MM.1S (cell line): ENCODE measurements around the gene SRPK3.

Experiments used
- DNase-seq: peaks from one replicate; pipeline ENCODE4 v3.0.0-alpha.2; 2015
- H2AFZ ChIP-seq: fragments of 300-600 bp; sonication (generic); 2 replicates; pipeline ENCODE4 v1.6.0; 2016; ENCODE audit warnings: antibody characterized with exemption, low read length
- H3F3A ChIP-seq: fragments of 300-600 bp; sonication (generic); 2 replicates; pipeline ENCODE4 v1.6.1; 2016; ENCODE audit warnings: mild to moderate bottlenecking, antibody characterized with exemption, low read length, moderate library complexity, mixed read lengths; ENCODE audit not compliant: insufficient read depth
- H3K27ac ChIP-seq: fragments of 300-600 bp; sonication (generic); 2 replicates; pipeline ENCODE4 v1.5.1; 2016; ENCODE audit warnings: mild to moderate bottlenecking, low read length
- H3K27me3 ChIP-seq: fragments of 300-600 bp; sonication (generic); replicated peaks from 2 replicates; pipeline ENCODE4 v1.6.0; 2016; ENCODE audit warnings: low read length; ENCODE audit not compliant: insufficient read depth
- H3K36me3 ChIP-seq: fragments of 300-600 bp; sonication (generic); replicated peaks from 2 replicates; pipeline ENCODE4 v1.6.1; 2016; ENCODE audit warnings: mild to moderate bottlenecking, low read length, mixed read lengths; ENCODE audit not compliant: insufficient read depth
- H3K4me1 ChIP-seq: fragments of 300-600 bp; sonication (generic); 2 replicates; pipeline ENCODE4 v1.6.1; 2016; ENCODE audit warnings: low read length, mixed read lengths
- H3K4me2 ChIP-seq: fragments of 300-600 bp; sonication (generic); 2 replicates; pipeline ENCODE4 v1.6.0; 2016; ENCODE audit warnings: low read depth, low read length
- H3K4me3 ChIP-seq: fragments of 300-600 bp; sonication (generic); 2 replicates; pipeline ENCODE4 v1.5.1; 2016; ENCODE audit warnings: low read length, mixed read lengths
- H3K79me2 ChIP-seq: fragments of 300-600 bp; sonication (generic); 2 replicates; pipeline ENCODE4 v1.6.1; 2016; ENCODE audit warnings: mixed run types, low read length, mixed read lengths
- H3K9ac ChIP-seq: fragments of 300-600 bp; sonication (generic); 2 replicates; pipeline ENCODE4 v1.6.1; 2016; ENCODE audit warnings: low read length, mixed read lengths
- H3K9me2 ChIP-seq: fragments of 300-600 bp; sonication (generic); replicated peaks from 2 replicates; pipeline ENCODE4 v1.6.1; 2016; ENCODE audit warnings: mild to moderate bottlenecking, low read length, mixed read lengths; ENCODE audit not compliant: insufficient read depth
- H3K9me3 ChIP-seq: fragments of 300-600 bp; sonication (generic); replicated peaks from 2 replicates; pipeline ENCODE4 v1.6.1; 2016; ENCODE audit warnings: mild to moderate bottlenecking, low read length, mixed read lengths; ENCODE audit not compliant: insufficient read depth
- H4K20me1 ChIP-seq: fragments of 300-600 bp; sonication (generic); 2 replicates; pipeline ENCODE4 v1.6.1; 2016; ENCODE audit warnings: mild to moderate bottlenecking, low read length, moderate library complexity, mixed read lengths; ENCODE audit not compliant: insufficient read depth
- CTCF ChIP-seq: fragments of 300-600 bp; sonication (generic); IDR thresholded peaks from 2 replicates; pipeline ENCODE4 v1.5.1; 2016; ENCODE audit warnings: antibody characterized with exemption, low read length, mixed read lengths
- EZH2 ChIP-seq: fragments of 300-600 bp; sonication (generic); optimal IDR thresholded peaks from 2 replicates; pipeline ENCODE3; 2017; ENCODE audit warnings: low read depth, mild to moderate bottlenecking, antibody characterized with exemption, low read length, mixed read lengths
- EZH2phosphoT487 ChIP-seq: fragments of 300-600 bp; sonication (generic); IDR thresholded peaks from 2 replicates; pipeline ENCODE4 v1.6.1; 2018; ENCODE audit warnings: antibody characterized with exemption, low read length

The SRPK3 gene

DNA sequence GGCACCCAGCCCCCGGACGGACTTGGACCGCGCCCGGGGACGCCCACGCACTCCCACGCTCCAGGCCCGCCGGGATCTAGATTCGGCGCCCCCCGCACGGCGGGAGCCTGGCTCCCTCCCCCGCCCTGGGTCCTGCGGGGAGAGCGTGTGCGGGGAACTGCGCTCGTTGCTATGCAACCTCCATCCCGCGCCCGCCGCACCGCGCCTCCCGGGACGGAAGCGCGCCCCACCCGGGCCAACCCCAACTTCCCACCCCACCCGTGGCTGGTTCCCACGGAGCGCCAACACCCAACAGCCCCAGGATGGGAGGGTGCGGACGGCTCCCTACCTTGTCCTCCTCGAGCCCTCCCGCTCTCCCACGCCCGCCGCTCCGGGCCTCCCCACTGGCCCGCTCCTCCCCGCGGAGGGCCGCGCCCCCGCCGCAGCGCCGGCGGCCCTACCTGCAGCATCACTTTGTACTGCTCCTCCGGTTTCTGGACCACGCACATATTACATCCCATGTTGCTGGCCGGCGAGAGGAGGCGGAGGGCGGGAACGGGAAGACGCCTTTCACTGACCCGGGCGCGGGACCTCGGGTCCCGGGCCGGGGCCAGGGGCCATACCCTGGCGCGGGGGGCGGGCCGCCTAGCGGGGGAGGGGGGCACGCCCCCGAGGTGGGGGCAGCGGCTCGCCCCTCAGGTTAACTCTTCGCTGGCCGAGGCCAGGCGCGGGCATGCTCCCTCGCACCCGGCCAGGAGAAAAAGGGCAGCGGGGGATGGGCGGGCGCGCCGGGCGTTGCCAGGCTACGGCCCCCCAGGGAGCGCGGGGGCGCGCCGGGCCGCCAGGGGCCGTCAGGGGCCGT is 49.2 kb downstream of the SRPK3 start, which contains the start of gene PDZD4:
Gene PDZD4 (minus strand): TSS at position 746 of the 841 bp plus-strand sequence. CDS start 246 bp downstream, at position 500.
- Histone ChIP-seq H3K9ac (no peak within 1 kb of the TSS), H3K27ac (no peak within 1 kb of the TSS), H3K4me2 (no peak within 1 kb of the TSS), H3K36me3 (no peaks in the 10 kb centered on the region), H2AFZ (no peak within 1 kb of the TSS), H3K9me3 (no peaks in the 10 kb centered on the region), H3F3A (no peaks in the 10 kb centered on the region), H3K27me3 (peaks cover 76% of the 10 kb centered on the region), H4K20me1 (no peaks in the 10 kb centered on the region), H3K4me3 (no peak within 1 kb of the TSS), H3K79me2 (no peaks in the 10 kb centered on the region), H3K9me2 (no peaks in the 10 kb centered on the region), H3K4me1 (no peaks in the 10 kb centered on the region)
- DNase-seq: no peak
- no peak for TF ChIP-seq CTCF
- no peak for TF ChIP-seq EZH2
- no peak for TF ChIP-seq EZH2phosphoT487

GRCh38 chrX:153830640-153831428 is 50.0 kb downstream of the SRPK3 start:
- H3F3A ChIP-seq: no peaks in the 10 kb centered on the region
- H3K9ac ChIP-seq: no peak overlapping the region
- H4K20me1 ChIP-seq: no peaks in the 10 kb centered on the region
- no peaks in the 10 kb centered on the region for H3K36me3 ChIP-seq
- no peaks in the 10 kb centered on the region for H3K9me3 ChIP-seq
- no peak overlapping the region for H3K27ac ChIP-seq
- no peak overlapping the region for H3K4me3 ChIP-seq
- TF ChIP-seq CTCF (no peak), EZH2 (no peak), EZH2phosphoT487 (no peak)
- H2AFZ ChIP-seq: no peak overlapping the region
- peaks cover 68% of the 10 kb centered on the region for H3K27me3 ChIP-seq
- H3K9me2 ChIP-seq: no peaks in the 10 kb centered on the region
- no peaks in the 10 kb centered on the region for H3K79me2 ChIP-seq
- no peaks in the 10 kb centered on the region for H3K4me1 ChIP-seq
- H3K4me2 ChIP-seq: no peak overlapping the region
- no peak for DNase-seq

DNA sequence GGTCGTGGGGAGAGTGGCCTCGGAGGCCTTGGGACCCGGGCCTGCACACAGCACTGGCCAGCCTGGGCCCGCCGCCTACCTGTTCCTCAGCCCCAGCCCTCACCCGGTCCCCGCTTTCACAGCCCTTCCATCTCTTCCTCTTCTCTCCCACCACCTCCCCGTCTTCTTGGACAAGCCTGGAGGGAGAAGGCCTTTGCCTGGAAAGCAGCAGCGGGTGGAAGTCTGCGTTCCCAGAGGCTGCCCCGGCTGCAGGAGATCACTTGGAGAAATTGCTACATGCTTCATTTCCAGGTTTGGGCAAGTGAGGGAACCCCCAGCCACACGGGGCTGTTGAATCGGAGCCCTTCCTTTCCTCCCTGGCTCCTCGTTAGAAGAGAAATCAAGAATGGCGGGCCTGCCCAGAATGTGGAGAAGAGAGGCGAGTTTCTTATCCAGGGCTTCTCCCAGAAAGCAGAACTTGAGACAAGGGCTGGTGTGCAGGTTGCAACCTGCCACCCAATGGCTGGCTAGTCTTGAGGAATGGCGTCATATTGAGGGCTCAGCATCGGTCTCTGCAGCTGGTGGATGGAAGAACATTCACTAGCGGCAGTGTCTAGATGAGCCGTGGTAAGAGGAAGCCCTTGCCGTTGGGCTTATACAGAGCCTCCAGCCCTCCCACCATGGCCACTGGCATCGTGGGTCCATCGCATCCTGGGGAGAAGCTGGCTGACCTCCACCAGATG is 50.7 kb downstream of the SRPK3 start:
- no peak for TF ChIP-seq CTCF
- TF ChIP-seq EZH2: no peak
- no peak for TF ChIP-seq EZH2phosphoT487
- H3K4me2 ChIP-seq: no peak overlapping the region
- H3K9me3 ChIP-seq: no peaks in the 10 kb centered on the region
- H3K4me3 ChIP-seq: no peak overlapping the region
- no peaks in the 10 kb centered on the region for H3K9me2 ChIP-seq
- no peak for DNase-seq
- peaks cover 65% of the 10 kb centered on the region for H3K27me3 ChIP-seq
- no peaks in the 10 kb centered on the region for H3F3A ChIP-seq
- no peak overlapping the region for H3K9ac ChIP-seq
- H3K79me2 ChIP-seq: no peaks in the 10 kb centered on the region
- H3K27ac ChIP-seq: no peak overlapping the region
- H3K4me1 ChIP-seq: no peaks in the 10 kb centered on the region
- no peak overlapping the region for H2AFZ ChIP-seq
- H4K20me1 ChIP-seq: no peaks in the 10 kb centered on the region
- H3K36me3 ChIP-seq: no peaks in the 10 kb centered on the region
